HG02759 (cell line): ENCODE measurements around the gene HERC3.
"Not testable (repeated sequence)": the region's sequence is repeated elsewhere in the genome, so short reads cannot be mapped to it uniquely, and the experiment has no call there.

ENCODE experiments used
- ATAC-seq: cut with Tn5 transposase; IDR thresholded peaks from one replicate; pipeline ENCODE4 v1.9.1; 2021; ENCODE audit warnings: mild to moderate bottlenecking, moderate library complexity; ENCODE audit not compliant: unreplicated experiment

The HERC3 gene

DNA sequence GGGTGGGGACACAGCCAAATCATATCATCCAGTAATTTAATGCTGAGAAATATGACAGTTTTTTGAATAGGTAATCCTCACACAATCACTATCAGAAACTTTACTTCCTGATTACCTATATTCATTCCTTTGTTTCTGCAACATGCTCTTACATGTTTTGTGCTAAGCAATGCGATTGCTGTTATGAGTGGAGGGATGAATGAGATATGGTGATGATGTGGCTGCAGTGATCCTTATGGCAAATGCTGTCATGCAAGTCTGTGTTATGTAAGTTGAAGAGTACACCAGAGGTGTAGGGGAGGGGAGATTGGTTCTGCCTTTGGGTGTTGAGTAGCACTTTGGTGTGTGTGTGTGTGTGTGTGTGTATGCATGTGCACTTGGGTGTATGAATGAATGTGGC is 14.6 kb downstream of the HERC3 start:
- no peak for ATAC-seq

DNA sequence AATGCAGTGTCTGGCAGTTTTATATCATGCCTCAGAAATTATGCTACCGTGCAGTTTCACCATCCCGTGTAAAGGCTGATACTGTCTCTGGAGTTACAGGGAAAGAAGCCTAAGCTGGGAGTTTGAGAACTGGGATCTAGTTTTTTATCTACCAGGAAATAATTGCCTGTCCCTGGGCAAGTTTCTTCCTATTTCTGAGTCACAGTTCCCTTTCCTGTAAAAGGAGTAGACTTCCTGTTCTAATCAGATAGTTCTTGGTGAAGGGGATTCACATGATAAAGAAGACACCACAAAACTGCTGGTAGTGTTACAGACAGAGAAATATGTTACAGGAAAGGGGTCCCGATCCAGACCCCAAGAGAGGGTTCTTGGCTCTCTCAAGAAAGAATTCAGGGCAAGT is 17.1 kb downstream of the HERC3 start:
- ATAC-seq = no peak

DNA sequence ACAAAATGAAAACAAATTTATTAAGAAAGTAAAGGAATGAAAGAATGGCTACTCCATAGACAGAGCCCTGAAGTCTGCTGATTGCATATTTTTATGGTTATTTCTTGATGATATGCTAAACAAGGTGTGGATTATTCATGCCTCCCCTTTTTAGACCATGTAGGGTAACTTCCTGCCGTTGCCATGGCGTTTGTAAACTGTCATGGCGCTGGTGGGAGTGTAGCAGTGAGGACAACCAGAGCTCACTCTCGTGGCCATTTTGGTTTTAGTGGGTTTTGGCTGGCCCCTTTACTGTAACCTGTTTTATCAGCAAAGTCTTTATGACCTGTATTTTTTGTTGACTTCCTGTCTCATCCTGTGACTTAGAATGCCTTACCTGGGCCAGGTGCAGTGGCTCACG is 17.5 kb downstream of the HERC3 start:
- not testable (repeated sequence) for ATAC-seq

DNA sequence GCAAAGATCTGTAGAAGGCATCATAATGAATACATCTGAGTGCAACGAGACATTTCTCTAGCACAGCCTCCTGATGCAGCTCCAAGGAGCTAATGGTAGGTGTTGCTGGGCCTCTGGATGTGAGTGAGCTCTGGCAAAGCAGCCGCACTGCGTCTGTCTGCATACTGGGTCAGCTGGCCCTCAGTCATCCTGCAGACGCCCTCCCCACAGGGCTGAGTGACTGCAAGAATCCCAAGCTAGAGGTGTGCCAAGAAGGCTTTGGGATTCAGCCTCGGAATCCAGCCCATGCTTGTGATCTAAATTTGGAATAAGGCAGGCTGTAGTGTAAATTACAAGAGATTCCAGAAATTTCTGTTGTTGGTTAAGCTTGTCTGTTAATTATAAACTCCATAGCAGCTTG is 18.5 kb downstream of the HERC3 start:
- no peak for ATAC-seq

DNA sequence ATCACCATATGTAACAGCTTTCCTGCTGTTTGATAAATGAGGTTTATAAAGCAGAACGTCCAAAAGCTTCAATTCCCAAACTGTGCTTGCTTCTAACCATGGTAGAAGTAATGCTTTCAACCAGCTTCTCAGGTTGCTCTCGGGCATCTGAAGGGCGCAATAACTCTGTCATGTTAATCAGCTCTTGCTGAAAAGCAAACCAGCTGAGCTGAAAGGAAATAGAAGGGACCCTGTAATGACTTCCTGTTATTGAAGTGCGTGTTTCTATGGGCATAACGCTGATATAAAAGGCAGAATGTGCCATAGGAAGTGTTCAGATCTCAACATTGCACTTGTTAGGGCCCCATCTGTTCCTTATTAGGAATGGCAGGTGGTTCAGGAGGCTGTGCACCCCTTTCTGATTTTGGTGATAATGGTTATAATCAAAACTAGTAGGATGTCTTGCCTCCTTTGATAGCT is 21.2 kb downstream of the HERC3 start:
- peak; percentile 39 for ATAC-seq

DNA sequence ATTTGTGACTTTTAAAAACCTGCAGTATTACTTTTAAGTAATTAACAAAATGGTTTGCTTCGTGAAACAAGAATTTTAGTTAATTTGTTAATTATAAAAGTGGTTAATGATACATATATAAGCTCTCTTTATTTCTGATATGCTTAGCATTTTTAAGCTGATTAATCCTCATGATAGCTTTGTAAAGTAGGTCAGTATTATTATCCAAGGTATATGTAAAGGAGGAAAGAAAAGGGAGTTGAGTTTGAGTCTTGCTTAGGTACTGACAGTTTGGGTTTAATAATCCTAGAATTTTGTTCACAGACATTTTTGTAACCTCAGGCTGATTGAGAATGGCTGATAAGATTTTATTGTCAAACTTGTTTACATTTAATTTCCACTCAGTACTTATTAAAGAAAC is 21.8 kb downstream of the HERC3 start:
- ATAC-seq = no peak

DNA sequence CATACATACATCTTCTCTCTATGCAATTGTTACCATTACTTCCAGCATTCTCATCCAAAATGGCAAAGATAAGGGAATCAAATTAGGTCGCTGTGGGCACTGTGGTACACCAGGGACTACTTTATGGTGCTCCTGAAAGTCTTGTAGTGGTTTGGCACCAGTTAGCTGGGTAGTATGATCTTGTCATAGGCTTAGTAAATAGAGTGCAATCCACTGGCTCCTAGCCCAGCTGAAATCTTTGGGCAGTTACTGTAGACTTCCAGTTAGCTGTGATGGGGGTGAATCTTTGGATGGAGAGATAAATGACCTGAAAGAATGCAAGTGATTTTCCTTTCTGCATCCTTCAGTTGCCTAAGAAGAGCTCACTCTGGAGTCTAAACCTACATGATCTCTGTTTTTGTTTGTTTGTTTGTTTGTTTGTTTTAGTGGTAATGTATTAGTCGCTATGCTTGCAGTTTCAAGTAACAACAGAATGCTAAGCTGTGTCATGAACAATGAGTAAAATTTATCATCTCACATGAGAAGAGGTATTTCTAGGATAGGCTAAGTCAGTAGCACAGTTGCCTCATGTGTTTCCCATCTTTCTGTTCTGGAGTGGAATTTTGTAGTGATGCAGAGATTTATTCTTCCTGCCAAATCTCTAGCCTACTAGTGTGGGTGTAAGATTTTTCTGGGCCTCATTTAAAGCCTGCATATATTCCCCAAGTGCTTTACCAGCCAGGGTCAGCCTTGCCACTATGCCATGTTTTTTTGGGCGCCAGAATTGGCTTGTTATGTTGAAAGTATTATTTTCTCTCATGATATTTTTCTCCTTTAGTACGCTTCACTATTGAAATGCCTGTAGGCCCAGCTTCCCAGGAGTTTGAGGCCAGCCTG is 24.2 kb downstream of the HERC3 start:
- no peak for ATAC-seq

DNA sequence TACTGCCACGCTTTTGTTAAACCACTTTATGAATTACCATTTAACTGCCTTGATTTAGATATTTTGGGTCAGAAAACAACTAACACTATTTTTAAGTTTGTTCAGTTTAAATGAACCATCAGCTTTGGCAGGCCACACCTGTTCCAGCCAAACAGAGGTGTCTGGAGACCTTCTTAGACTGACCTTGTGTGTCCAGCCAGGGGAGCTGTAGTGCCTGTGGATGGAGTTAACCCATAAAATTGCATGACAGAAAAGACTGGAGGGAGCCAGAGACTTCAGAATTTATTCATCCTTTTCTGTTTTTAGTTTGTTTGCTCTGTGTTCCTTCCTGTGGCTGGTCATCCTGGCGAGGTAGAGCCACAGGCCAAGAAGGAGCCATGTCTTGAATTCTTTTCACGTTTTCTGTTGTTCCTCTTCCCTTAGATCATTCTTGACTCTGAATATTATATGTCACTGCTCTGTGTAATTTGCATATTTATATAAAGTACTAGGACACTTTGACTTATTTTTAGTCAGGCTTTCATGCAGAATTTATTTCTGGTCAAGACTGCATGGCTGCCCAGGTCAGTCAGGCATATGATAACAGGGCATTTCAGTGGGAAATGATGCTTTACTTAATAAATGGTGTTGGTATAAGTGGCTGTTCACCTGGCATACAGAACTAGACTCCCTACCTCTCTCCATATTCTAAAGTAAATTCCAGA is 26.7 kb downstream of the HERC3 start:
- no peak for ATAC-seq

DNA sequence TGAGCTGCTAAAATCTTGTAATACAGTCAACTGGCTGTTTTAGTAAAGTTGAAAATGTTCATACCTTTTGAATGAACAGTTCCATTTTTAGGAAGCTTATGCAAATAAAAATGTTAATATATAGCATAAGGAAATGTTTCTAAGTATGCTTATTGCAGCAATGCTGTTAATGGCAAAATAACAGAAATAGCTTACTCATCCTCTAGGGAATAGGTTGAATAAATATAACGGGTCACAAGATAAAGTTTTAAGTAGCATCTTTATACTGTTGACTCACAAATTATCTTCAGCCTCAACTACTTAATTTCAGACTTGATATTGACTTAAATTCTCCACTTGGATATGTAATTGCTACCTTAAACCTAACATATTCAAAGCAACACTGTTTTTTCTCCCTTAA is 27.7 kb downstream of the HERC3 start:
- no peak for ATAC-seq

DNA sequence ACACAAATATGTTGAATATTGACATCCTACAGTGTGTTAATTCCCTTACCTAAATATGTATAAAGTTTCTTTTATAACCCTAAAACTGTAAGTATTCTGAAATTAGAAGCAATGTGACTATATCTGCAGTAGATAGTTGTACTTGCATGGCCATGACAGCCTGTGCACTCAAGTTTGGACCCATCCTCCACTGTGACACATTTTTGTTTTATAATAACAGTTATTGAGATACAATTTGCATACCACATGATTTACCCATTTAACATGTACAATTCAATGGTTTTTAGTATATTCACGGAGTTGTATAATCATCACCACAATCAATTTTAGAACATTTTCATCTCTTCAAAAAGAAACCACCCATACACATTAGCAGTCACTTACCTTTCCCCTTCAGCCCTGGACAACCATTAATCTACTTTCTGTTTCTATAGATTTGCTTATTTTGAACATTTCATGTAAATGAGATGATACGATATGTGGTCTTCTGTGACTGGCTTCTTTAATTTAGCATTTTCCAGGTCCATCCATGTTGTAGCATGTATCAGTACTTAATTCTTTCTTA is 29.6 kb downstream of the HERC3 start:
- no peak for ATAC-seq

DNA sequence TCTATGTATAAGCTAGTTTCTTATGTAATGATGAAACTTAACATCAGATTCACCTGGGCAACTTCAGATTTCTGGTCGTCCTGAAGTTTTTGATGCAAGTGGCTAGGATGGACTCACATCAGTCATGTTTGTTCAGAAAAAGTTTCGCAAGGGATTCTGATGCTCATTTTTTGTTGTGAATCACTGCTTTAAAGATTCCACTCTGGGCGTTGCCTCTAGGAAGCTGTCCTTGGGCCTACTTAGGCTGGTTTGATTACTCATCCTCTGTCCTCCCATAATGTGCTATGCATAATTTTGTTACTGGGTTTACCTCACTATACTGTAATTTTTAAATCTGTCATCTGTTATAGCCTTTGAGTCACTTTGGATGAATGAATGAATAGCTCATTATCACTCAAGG is 30.8 kb downstream of the HERC3 start:
- ATAC-seq = no peak

DNA sequence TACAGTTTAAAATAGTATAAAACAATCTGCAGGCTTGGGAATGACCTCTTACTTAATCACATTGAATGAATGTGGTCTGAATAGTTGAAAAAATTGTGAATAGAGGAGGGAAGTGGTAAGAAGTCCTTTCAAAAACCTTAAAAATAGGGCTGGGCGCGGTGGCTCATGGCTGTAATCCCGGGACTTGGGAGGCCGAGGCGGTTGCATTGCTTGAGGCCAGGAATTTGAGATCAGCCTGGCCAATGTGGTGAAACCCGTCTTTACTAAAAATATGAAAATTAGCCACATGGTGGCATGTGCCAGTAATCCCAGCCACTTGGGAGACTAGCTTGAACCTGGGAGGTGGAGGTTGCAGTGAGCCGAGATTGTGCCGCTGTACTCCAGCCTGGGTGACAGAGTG is 36.5 kb downstream of the HERC3 start:
- no peak for ATAC-seq

DNA sequence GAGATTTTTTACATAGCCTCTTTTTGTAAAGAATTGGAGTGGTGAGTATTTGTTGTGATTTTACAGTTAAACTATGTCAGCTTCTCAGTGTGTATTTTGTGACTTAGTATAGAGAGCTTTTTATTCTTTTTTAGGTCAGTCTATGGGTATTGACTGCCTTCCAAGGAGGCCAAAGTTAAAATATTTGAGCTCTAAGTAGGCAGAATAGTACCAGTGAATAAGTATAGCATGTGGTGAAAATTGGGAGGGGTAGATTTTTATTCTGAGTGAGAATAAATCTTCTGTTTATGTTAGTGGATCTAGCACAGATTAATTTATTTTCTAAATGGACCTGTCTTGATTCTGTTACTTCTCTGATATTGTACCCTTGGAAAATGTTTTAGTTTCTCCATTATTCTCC is 37.5 kb downstream of the HERC3 start:
- no peak for ATAC-seq

DNA sequence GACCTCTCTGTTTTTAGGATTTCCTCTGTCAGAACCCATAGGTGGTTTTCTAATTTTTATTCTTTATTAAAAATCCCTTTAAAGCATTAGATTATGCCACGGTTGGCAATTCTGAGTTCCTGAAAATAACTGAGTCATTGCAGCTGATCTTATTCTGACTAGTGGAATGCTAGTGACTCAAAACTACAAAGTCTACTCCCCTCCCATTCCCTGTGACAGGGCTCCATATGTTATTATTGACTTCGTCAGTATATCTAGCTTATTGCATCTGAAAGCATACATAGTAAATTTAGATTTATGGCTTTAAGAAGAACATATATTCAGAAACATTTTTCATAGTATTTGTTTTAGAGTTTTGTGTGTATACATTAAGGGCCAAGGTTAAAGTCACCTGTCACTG is 38.5 kb downstream of the HERC3 start:
- ATAC-seq = no peak

DNA sequence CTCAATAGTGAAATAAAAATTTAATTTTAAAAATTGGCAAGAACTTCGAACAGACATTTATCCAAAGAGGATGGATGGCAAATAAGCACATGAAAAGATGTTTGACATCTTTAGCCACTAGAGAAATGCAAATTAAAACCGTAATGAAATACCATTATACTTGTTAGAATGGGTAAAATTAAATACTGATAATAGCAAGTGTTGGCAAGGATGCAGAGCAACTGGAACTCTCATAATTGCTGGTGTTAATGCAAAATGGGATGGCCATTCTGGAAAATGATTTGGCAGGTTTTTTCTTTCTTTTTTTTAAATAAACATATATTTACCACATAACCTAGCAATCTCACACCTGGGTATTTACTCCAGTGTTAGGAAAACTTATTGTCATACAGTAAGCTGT is 51.7 kb downstream of the HERC3 start:
- ATAC-seq = no peak

DNA sequence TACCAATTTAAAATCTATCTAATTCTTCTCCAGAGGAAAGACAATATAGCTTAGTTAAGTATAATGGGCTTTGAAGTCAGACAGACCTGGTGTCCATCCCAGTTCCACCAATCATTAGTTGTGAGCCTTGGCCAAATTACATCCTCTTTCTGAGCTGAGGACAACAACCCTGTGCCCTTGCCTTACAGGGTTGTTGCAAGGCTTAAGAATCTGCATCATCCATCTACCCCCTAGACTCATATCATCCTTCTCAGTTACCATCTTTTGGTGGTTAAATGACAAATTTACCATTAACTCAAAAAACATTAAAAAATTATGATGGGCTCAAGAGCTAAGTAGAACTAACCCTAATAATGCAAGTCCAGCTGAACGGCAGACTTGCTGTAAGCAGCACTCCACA is 53.7 kb downstream of the HERC3 start:
- no peak for ATAC-seq

DNA sequence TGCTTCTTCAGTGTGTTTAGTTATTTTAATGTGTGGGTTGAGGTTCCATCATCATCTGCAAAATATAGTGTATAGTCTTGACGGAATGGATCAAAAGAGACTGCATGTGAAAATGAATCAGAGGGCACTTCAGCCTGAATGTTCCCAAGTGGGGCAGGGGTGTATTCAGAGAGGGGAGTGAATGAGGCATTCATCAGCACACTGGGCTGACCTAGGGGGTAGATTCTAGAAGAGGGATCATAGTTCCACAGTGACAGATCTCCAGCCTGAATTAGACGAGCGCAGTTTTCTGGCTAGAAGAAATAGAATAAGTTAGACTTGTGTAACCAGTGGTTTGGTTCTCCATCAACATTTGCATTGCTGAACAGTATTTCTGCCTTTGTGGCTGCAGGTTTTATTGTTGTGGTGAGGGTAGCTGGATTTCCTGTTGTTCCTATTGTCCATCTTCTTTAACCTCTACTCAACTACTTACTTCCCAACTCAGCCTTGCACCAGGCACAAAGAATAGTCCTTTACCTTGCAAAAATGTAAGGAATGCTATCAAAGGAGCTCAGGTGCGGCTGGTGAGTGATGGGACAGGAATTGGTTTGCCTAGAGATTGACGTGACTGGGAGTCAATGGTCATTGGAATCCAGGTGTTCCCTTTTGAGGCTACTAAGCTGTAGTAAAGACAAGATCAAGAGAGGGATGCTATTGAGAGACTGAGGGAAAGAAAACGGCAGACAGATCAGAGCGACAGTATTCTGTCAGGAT is 54.4 kb downstream of the HERC3 start:
- no peak for ATAC-seq

DNA sequence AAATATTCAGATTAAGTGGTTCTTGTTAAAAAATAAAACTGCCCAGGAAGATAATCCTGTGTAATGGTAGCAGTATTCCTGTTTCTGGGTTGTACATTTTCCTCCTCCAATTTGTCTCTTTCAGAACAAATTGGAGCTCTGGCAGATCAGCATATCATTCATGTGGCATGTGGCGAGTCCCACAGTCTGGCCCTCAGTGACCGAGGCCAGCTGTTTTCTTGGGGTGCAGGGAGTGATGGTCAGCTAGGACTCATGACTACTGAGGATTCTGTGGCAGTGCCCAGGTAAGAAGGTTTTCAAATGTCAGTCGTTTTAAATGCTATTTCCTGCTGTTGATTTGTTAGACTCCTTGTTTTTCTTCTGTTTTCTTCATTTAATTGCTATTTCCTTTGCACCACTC is 57.4 kb downstream of the HERC3 start:
- ATAC-seq = no peak

DNA sequence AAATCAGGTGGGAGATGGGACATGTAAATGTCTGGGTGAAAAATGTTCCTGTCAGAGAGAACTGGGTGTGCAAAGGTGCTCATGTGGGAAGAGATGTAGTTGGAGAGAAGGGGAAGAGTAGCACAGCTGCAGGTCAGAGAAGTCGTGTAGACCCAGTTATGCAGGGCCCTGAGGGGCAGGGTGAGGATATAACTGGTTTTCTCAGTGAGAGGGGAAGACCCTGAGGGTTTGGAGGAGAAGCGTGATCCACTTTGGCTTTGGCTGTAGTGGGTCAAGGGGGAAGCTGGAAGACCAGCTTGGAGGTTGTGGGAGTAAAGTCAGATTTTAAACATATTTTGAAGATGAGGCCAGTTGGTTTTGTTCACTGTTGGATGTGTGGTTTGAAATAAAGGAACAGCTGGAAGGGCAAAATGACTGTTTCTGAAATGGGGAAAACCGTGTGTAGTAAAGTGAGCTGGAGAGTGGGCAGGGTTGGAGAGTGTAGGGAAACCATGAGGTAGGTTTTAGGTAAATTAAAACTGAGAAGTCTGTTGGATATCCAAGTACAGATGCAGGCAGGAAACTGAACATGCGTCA is 61.2 kb downstream of the HERC3 start:
- ATAC-seq = no peak

DNA sequence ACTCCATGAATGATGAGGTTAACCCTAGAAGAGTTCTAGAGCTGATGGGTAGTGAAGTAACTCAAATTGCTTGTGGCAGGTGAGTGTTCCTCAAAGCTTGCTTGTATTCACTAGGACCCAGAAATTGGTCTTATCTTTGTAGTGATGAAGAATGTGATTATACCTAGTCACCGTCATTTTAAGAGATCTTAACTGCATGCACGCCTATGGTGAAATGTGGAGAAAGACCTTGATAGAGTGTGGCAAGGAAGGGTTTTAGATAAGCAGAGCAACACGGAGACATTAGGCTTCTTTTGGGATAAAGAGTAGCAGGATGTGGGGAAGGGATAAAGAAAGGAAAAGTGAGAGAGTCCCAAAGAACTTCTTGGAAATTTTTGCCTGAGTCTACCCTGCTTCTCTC is 62.9 kb downstream of the HERC3 start:
- ATAC-seq = no peak
